PC-9 (cell line): ENCODE results near the gene PGBD5. TPM values are rescaled to one million over a fixed set of nuclear protein-coding genes. Genes with fewer than 3 reads are reported as not detected.
"Not testable (repeated sequence)": the region's sequence is repeated elsewhere in the genome, so short reads cannot be mapped to it uniquely, and the experiment has no call there.

ENCODE experiments used
- BruUV-seq: library from RNA; stranded (reverse); fragments of 400-500 nt; replicated peaks from 2 replicates; lab custom pipeline; 2021; lab: Mats Ljungman, UMichigan
- CTCF ChIA-PET: fragments of 300-600 bp; sonication (Branson Sonifier 250); formaldehyde crosslinking; loops from one replicate; lab custom pipeline; 2022; ENCODE audit warnings: antibody characterized with exemption; lab: Charles Lee
- POLR2A ChIA-PET: fragments of 300-600 bp; sonication (Branson Sonifier 250); formaldehyde crosslinking; loops from one replicate; lab custom pipeline; 2022; ENCODE audit warnings: antibody characterized with exemption; ENCODE audit not compliant: unreplicated experiment; lab: Charles Lee
- DNase-seq, 2 experiments: peaks; one replicate each; pipeline versions ENCODE4 v3.0.0 to v3.0.0-alpha.2; 2015 to 2022; ENCODE audit warnings: mixed read lengths in 1 of 2
- H2AFZ ChIP-seq: fragments of 200-600 bp; sonication (generic); 2 replicates; pipeline ENCODE4 v1.8.1; 2017; ENCODE audit warnings: antibody characterized with exemption
- H3F3A ChIP-seq: fragments of 200-600 bp; sonication (generic); 2 replicates; pipeline ENCODE4 v1.8.1; 2017; ENCODE audit warnings: antibody characterized with exemption, mild to moderate bottlenecking, low read depth; ENCODE audit not compliant: insufficient read depth
- H3K27ac ChIP-seq: fragments of 200-600 bp; sonication (generic); 2 replicates; pipeline ENCODE4 v1.6.1; 2016; ENCODE audit warnings: mixed run types
- H3K27me3 ChIP-seq: fragments of 200-600 bp; sonication (generic); 2 replicates; pipeline ENCODE4 v1.6.1; 2016; ENCODE audit warnings: low read depth, mixed run types; ENCODE audit not compliant: insufficient read depth
- H3K36me3 ChIP-seq: fragments of 200-600 bp; sonication (generic); 2 replicates; pipeline ENCODE4 v1.6.1; 2016; ENCODE audit warnings: low read depth, mixed run types
- H3K4me1 ChIP-seq: fragments of 200-600 bp; sonication (generic); replicated peaks from 2 replicates; pipeline ENCODE4 v1.6.1; 2016; ENCODE audit warnings: mixed run types; ENCODE audit not compliant: insufficient read depth
- H3K4me2 ChIP-seq: fragments of 200-600 bp; sonication (generic); 2 replicates; pipeline ENCODE4 v1.6.1; 2017; ENCODE audit warnings: mixed run types
- H3K4me3 ChIP-seq: fragments of 200-600 bp; sonication (generic); 2 replicates; pipeline ENCODE4 v1.6.1; 2016; ENCODE audit warnings: mixed run types
- H3K79me2 ChIP-seq: fragments of 200-600 bp; sonication (generic); 2 replicates; pipeline ENCODE4 v1.6.1; 2017; ENCODE audit warnings: low read depth, mixed run types
- H3K9me2 ChIP-seq: fragments of 200-600 bp; sonication (generic); 2 replicates; pipeline ENCODE4 v1.8.1; 2017; ENCODE audit warnings: mild to moderate bottlenecking; ENCODE audit not compliant: insufficient read depth
- H3K9me3 ChIP-seq: fragments of 200-600 bp; sonication (generic); 2 replicates; pipeline ENCODE4 v1.8.1; 2016; ENCODE audit warnings: low read depth; ENCODE audit not compliant: insufficient read depth
- H4K20me1 ChIP-seq: fragments of 200-600 bp; sonication (generic); 2 replicates; pipeline ENCODE4 v1.8.1; 2017; ENCODE audit not compliant: insufficient read depth
- EZH2 ChIP-seq: fragments of 200-600 bp; sonication (generic); IDR thresholded peaks from 2 replicates; pipeline ENCODE4 v1.8.0; 2017; ENCODE audit warnings: antibody characterized with exemption, low read depth
- intact Hi-C: fragments of 100-400 bp; cut with micrococcal nuclease; formaldehyde crosslinking; loops from one replicate; pipeline ENCODE4 v1.10.0; 2022; ENCODE audit not compliant: unreplicated experiment
- total RNA-seq: library from RNA; stranded (reverse); gene quantifications from 2 replicates; pipeline ENCODE4 v1.2.3, GENCODE V29; 2021
- TF ChIP-seq, protein P1 (sequence below): fragments of 200-600 bp; sonication (generic); conservative IDR thresholded peaks from 2 replicates; pipeline ENCODE4 v1.6.1; 2017; ENCODE audit warnings: mixed run types, antibody characterized with exemption, mild to moderate bottlenecking, moderate library complexity

PGBD5 gene
- total RNA-seq, 1 experiment from 2014 or later = not detected

DNA sequence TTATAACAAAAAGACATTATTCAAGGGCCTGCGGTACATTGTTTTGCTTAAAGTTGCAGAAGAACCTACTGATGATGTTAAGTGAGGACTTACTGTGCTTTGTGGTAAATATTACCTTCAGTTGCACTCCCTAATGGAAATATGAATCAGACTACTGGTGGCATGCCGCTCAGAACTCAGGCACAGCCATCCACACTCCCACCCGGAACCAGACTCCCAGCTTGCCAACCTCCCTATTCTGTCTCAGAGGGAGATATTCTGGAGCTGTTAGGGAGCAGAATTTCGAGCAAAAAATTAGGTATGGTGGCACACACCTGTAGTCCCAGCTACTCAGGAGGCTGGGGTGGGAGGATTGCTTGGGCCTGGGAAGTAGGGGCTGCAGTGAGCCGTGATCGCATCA, 13.1 kb downstream of the PGBD5 start:
- Histone ChIP-seq H3K79me2 (no peaks in the 10 kb centered on the region), H3K27ac (no peak overlapping the region), H3F3A (no peaks in the 10 kb centered on the region), H2AFZ (no peak overlapping the region), H3K9me3 (no peaks in the 10 kb centered on the region), H3K27me3 (peaks cover 67% of the 10 kb centered on the region), H3K4me3 (no peak overlapping the region), H3K4me2 (no peak overlapping the region), H3K4me1 (no peaks in the 10 kb centered on the region), H3K9me2 (no peaks in the 10 kb centered on the region; the same call in none of the 2 replicates), H3K36me3 (no peaks in the 10 kb centered on the region), H4K20me1 (no peaks in the 10 kb centered on the region)
- CTCF ChIA-PET = no interaction called here
- no peak for DNase-seq
- BruUV-seq = no TSS peak
- intact Hi-C loops = no loop called here
- TF ChIP-seq, protein P1, sequence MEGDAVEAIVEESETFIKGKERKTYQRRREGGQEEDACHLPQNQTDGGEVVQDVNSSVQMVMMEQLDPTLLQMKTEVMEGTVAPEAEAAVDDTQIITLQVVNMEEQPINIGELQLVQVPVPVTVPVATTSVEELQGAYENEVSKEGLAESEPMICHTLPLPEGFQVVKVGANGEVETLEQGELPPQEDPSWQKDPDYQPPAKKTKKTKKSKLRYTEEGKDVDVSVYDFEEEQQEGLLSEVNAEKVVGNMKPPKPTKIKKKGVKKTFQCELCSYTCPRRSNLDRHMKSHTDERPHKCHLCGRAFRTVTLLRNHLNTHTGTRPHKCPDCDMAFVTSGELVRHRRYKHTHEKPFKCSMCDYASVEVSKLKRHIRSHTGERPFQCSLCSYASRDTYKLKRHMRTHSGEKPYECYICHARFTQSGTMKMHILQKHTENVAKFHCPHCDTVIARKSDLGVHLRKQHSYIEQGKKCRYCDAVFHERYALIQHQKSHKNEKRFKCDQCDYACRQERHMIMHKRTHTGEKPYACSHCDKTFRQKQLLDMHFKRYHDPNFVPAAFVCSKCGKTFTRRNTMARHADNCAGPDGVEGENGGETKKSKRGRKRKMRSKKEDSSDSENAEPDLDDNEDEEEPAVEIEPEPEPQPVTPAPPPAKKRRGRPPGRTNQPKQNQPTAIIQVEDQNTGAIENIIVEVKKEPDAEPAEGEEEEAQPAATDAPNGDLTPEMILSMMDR = no peak
- TF ChIP-seq EZH2 = no peak
- POLR2A ChIA-PET = no interaction called here

DNA sequence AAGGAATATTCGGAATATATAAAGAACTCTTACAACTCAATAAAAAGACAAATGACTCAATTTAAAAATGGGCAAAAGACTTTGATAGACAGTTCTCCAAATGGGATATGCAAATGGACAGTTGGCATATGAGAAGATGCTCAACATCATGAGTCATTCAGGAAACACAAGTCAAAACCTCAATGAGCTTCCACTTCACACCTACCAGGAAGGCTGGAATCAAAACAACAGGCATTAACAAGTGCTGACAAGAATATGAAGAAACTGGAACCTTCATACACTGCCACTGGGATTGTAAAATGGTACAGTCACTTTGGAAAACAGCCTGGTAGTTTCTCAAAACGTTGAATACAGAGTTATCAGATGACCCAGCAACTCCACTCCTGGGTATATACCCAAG, 17.2 kb downstream of the PGBD5 start:
- intact Hi-C loops = no loop called here
- Histone ChIP-seq H3K4me1 (no peaks in the 10 kb centered on the region), H3K9me2 (no peaks in the 10 kb centered on the region; the same call in none of the 2 replicates), H4K20me1 (no peaks in the 10 kb centered on the region), H3K36me3 (no peaks in the 10 kb centered on the region), H3K27ac (no peak overlapping the region), H3K4me2 (no peak overlapping the region), H3K4me3 (no peak overlapping the region), H3F3A (no peaks in the 10 kb centered on the region), H3K27me3 (peaks cover 35% of the 10 kb centered on the region), H3K9me3 (no peaks in the 10 kb centered on the region), H2AFZ (no peak overlapping the region), H3K79me2 (no peaks in the 10 kb centered on the region)
- ChIA-PET CTCF (no interaction called here), POLR2A (no interaction called here)
- DNase-seq = no peak
- no TSS peak for BruUV-seq
- no peak for TF ChIP-seq EZH2
- TF ChIP-seq, protein P1 = no peak

DNA sequence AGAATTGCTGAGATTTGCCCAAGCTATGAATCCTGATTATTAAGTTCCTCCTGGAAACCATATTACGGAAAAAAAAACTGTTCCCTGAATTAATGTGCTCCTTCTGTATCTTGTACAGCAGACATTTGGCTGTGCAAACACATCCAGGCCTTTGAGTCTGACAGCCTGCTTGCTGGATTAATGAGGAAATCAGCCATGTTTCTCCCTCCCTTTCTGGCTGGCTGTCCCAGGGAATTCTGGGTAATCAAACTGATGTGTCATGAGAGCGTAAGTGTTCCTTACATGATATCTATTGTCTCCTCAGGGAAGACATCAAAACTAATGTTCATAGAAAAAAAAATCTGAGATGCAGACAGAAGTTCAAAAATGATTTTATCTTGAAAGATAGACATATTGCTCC, 18.8 kb downstream of the PGBD5 start:
- Histone ChIP-seq H3K4me1 (no peaks in the 10 kb centered on the region), H3K27me3 (peaks cover 29% of the 10 kb centered on the region), H4K20me1 (no peaks in the 10 kb centered on the region), H3K79me2 (no peaks in the 10 kb centered on the region), H3K27ac (no peak overlapping the region), H3F3A (no peaks in the 10 kb centered on the region), H3K36me3 (no peaks in the 10 kb centered on the region), H3K4me2 (no peak overlapping the region), H3K9me3 (no peaks in the 10 kb centered on the region), H3K4me3 (no peak overlapping the region), H2AFZ (no peak overlapping the region), H3K9me2 (no peaks in the 10 kb centered on the region; the same call in none of the 2 replicates)
- intact Hi-C loops = no loop called here
- no peak for DNase-seq
- ChIA-PET POLR2A (no interaction called here), CTCF (no interaction called here)
- no TSS peak for BruUV-seq
- no peak for TF ChIP-seq EZH2
- TF ChIP-seq, protein P1 = no peak

GRCh38 chr1:230406727-230407126, 19.4 kb downstream of the PGBD5 start:
- H3K4me3 ChIP-seq, H3K27ac ChIP-seq, CTCF ChIA-PET, H3K36me3 ChIP-seq, POLR2A ChIA-PET, H3K9me3 ChIP-seq, H3K4me1 ChIP-seq, H2AFZ ChIP-seq, intact Hi-C loops, BruUV-seq, H3K4me2 ChIP-seq, H3K79me2 ChIP-seq, H4K20me1 ChIP-seq, DNase-seq, H3F3A ChIP-seq, H3K9me2 ChIP-seq: not testable (repeated sequence)
- peaks cover 25% of the 10 kb centered on the region for H3K27me3 ChIP-seq
